ENCODE measurements around the gene SLC39A8.

- no peak for TF ChIP-seq REST (IDR thresholded peaks at IDR 0.05; ENCODE audit: low read depth)
- TF ChIP-seq EP300 (IDR thresholded peaks at IDR 0.05; ENCODE audit: borderline replicate concordance): no peak
- TF ChIP-seq CEBPB (IDR thresholded peaks at IDR 0.05): no peak
- no peak for TF ChIP-seq TEAD4 (IDR thresholded peaks at IDR 0.05)
- no peak for TF ChIP-seq NFIC (IDR thresholded peaks at IDR 0.05)
- TF ChIP-seq RAD21 (IDR thresholded peaks at IDR 0.05; ENCODE audit: low read depth): no peak
- no peak for TF ChIP-seq EGR1 (IDR thresholded peaks at IDR 0.05)
- no peak for TF ChIP-seq TCF12 (IDR thresholded peaks at IDR 0.05; ENCODE audit: low read depth)
- no peak for TF ChIP-seq YY1 (IDR thresholded peaks at IDR 0.05; ENCODE audit: low read depth)
- TF ChIP-seq MAX (IDR thresholded peaks at IDR 0.05): no peak
- no peak for TF ChIP-seq TAF1 (IDR thresholded peaks at IDR 0.05; ENCODE audit: low read depth)
Measured at GRCh38 chr4:102298716-102299115, 46.6 kb downstream of the SLC39A8 start.
